Measurements from ENCODE around the gene MTARC1. TPM values are rescaled to one million over a fixed set of nuclear protein-coding genes. Genes with fewer than 3 reads are reported as not detected.

Gene MTARC1
- total and polyA plus RNA-seq, 4 donors: 14.3 to 31.6 (median 23.7) TPM

- Histone ChIP-seq H3K9me3 (ENCODE audit: control insufficient read depth, insufficient read depth, low read length) (no peaks in the 10 kb centered on the region), H3K4me3 (ENCODE audit: low read depth, low read length) (peak overlapping the region; percentile 57), H3K27ac (ENCODE audit: low read depth, low read length) (no peak overlapping the region), H3K27me3 (ENCODE audit: control insufficient read depth, insufficient read depth, low read length) (no peaks in the 10 kb centered on the region), H3K36me3 (ENCODE audit: control insufficient read depth, insufficient read depth, low read length) (no peaks in the 10 kb centered on the region), H3K4me1 (ENCODE audit: control insufficient read depth, insufficient read depth, low read length) (peaks cover 22% of the 10 kb centered on the region)
- DNase-seq (ENCODE audit: low read depth in 4 of 6, low spot score in 6 of 6): no peak
- 80% methylated on average over 10 of the region's 11 CpGs for WGBS (ENCODE audit: insufficient coverage)
Measured at GRCh38 chr1:220785166-220786056, 1.3 kb upstream of the MTARC1 start.

DNA sequence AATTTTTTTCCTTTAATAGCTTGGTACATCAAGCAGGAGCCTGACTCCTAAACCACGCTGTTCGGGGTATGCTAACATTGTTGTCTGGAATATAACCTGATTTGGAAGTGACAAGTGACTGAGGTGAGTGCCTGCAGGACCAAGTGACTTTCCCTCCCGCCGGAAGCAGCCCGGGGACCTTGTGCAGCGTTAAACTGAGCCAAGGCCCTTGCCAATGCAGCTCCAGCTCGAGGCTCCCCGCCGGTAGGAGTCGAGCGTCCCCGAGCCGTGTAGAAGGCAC, 716 bp upstream of the MTARC1 start:
- WGBS (ENCODE audit: insufficient coverage): 5% methylated on average over 11 of the region's 13 CpGs
- no peaks in the 10 kb centered on the region for H3K9me3 ChIP-seq (ENCODE audit: control insufficient read depth, insufficient read depth, low read length)
- no peaks in the 10 kb centered on the region for H3K27me3 ChIP-seq (ENCODE audit: control insufficient read depth, insufficient read depth, low read length)
- no peaks in the 10 kb centered on the region for H3K36me3 ChIP-seq (ENCODE audit: control insufficient read depth, insufficient read depth, low read length)
- no peak for DNase-seq (ENCODE audit: low read depth in 4 of 6, low spot score in 6 of 6)
- H3K4me3 ChIP-seq (ENCODE audit: low read depth, low read length): peak overlapping the region; percentile 57
- peak overlapping the region; percentile 78 for H3K27ac ChIP-seq (ENCODE audit: low read depth, low read length)
- H3K4me1 ChIP-seq (ENCODE audit: control insufficient read depth, insufficient read depth, low read length): peaks cover 22% of the 10 kb centered on the region

DNA sequence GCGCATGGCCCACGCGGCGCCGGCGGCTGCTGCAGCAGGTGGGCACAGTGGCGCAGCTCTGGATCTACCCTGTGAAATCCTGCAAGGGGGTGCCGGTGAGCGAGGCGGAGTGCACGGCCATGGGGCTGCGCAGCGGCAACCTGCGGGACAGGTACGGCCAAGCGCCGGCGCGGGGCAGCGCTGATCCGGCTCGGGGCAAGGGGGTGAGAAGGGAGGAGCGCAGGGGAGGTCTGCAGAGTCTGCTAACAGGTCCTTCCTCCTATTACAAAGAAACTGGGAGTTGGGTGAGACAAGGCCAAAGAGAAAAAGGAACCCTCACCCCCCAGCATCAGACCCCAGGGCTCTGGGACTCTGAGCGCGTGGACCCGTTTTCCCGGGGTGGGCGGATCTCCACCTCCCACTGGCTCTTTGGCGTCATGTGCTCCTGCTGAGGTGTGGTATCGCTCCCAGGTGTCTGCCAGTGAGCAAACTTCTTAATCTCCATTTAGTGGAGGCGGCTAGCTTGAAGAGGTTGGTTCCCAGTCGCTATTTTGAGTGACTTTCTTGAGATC, 431 bp downstream of the MTARC1 start:
- Histone ChIP-seq H3K36me3 (ENCODE audit: control insufficient read depth, insufficient read depth, low read length) (no peaks in the 10 kb centered on the region), H3K27me3 (ENCODE audit: control insufficient read depth, insufficient read depth, low read length) (no peaks in the 10 kb centered on the region), H3K9me3 (ENCODE audit: control insufficient read depth, insufficient read depth, low read length) (no peaks in the 10 kb centered on the region), H3K4me1 (ENCODE audit: control insufficient read depth, insufficient read depth, low read length) (peaks cover 22% of the 10 kb centered on the region), H3K4me3 (ENCODE audit: low read depth, low read length) (peak overlapping the region; percentile 45), H3K27ac (ENCODE audit: low read depth, low read length) (peak overlapping the region; percentile 35)
- WGBS (ENCODE audit: insufficient coverage): 4% methylated on average over 14 of the region's 32 CpGs
- DNase-seq (ENCODE audit: low read depth in 4 of 6, low spot score in 6 of 6): peak in 2 of 6 donors; percentile 60 to 81

- H3K36me3 ChIP-seq (ENCODE audit: control insufficient read depth, insufficient read depth, low read length): no peaks in the 10 kb centered on the region
- H3K4me3 ChIP-seq (ENCODE audit: low read depth, low read length): no peak overlapping the region
- no peak overlapping the region for H3K27ac ChIP-seq (ENCODE audit: low read depth, low read length)
- H3K27me3 ChIP-seq (ENCODE audit: control insufficient read depth, insufficient read depth, low read length): no peaks in the 10 kb centered on the region
- WGBS (ENCODE audit: insufficient coverage): 73% methylated on average over 5 of the region's 7 CpGs
- H3K4me1 ChIP-seq (ENCODE audit: control insufficient read depth, insufficient read depth, low read length): peaks cover 22% of the 10 kb centered on the region
- no peaks in the 10 kb centered on the region for H3K9me3 ChIP-seq (ENCODE audit: control insufficient read depth, insufficient read depth, low read length)
- no peak for DNase-seq (ENCODE audit: low read depth in 4 of 6, low spot score in 6 of 6)
Measured at GRCh38 chr1:220788900-220789299, 2.2 kb downstream of the MTARC1 start.

- DNase-seq (ENCODE audit: low read depth in 4 of 6, low spot score in 6 of 6): no peak
- Histone ChIP-seq H3K36me3 (ENCODE audit: control insufficient read depth, insufficient read depth, low read length) (no peaks in the 10 kb centered on the region), H3K9me3 (ENCODE audit: control insufficient read depth, insufficient read depth, low read length) (no peaks in the 10 kb centered on the region), H3K27ac (ENCODE audit: low read depth, low read length) (no peak overlapping the region), H3K4me3 (ENCODE audit: low read depth, low read length) (no peak overlapping the region), H3K4me1 (ENCODE audit: control insufficient read depth, insufficient read depth, low read length) (peaks cover 22% of the 10 kb centered on the region), H3K27me3 (ENCODE audit: control insufficient read depth, insufficient read depth, low read length) (no peaks in the 10 kb centered on the region)
- no CpG with 5 or more reads among the region's 2 CpGs for WGBS (ENCODE audit: insufficient coverage)
Measured at GRCh38 chr1:220789532-220790147, 2.9 kb downstream of the MTARC1 start.

DNA sequence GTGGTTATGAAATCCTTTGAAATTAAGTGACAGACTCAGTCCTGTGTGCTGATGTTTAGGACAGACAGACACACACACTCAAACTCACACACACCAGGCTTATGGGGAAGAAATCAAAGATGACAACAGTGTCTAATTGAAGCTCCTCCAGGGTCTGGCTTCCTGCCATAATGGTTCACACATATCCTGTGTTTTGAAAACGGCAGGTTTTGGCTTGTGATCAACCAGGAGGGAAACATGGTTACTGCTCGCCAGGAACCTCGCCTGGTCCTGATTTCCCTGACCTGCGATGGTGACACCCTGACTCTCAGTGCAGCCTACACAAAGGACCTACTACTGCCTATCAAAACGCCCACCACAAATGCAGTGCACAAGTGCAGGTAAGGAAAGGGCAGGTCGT, 4.6 kb downstream of the MTARC1 start:
- Histone ChIP-seq H3K36me3 (ENCODE audit: control insufficient read depth, insufficient read depth, low read length) (no peaks in the 10 kb centered on the region), H3K4me1 (ENCODE audit: control insufficient read depth, insufficient read depth, low read length) (peaks cover 17% of the 10 kb centered on the region), H3K27me3 (ENCODE audit: control insufficient read depth, insufficient read depth, low read length) (no peaks in the 10 kb centered on the region), H3K4me3 (ENCODE audit: low read depth, low read length) (no peak overlapping the region), H3K9me3 (ENCODE audit: control insufficient read depth, insufficient read depth, low read length) (no peaks in the 10 kb centered on the region), H3K27ac (ENCODE audit: low read depth, low read length) (no peak overlapping the region)
- peak in 2 of 6 donors; percentile 23 to 29 for DNase-seq (ENCODE audit: low read depth in 4 of 6, low spot score in 6 of 6)
- 65% methylated on average over 4 of the region's 6 CpGs for WGBS (ENCODE audit: insufficient coverage)

DNA sequence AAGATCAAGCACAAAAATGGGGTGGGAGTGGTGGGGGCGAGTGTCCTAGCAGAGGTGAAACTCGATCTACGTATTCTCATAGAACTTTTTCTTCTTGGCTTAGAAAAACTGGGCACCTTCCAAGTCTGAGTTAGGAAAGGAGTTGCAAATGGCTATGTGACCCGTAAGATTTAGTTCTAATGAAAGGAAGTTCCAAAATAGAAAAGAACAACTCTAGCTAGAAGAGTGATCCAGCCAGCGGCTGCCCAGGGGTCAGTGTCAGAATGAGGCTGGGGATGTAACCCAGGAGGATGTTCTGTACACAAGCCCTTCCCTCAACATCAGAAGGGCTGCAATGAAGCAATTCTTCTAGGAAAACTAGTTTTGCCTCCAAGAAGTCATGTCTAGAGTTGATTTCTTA, 5.2 kb downstream of the MTARC1 start:
- Histone ChIP-seq H3K27ac (ENCODE audit: low read depth, low read length) (no peak overlapping the region), H3K36me3 (ENCODE audit: control insufficient read depth, insufficient read depth, low read length) (peaks cover 5% of the 10 kb centered on the region)
- no CpG with 5 or more reads among the region's 5 CpGs for WGBS (ENCODE audit: insufficient coverage)

GRCh38 chr1:220796530-220796929, 9.8 kb downstream of the MTARC1 start:
- 92% methylated on average over 10 of the region's 10 CpGs for WGBS (ENCODE audit: insufficient coverage)
- DNase-seq (ENCODE audit: low read depth in 4 of 6, low spot score in 6 of 6): no peak

More for the DNA sequence above, 5.2 kb downstream of the MTARC1 start:
- DNase-seq (ENCODE audit: low read depth in 4 of 6, low spot score in 6 of 6): no peak
- H3K4me1 ChIP-seq (ENCODE audit: control insufficient read depth, insufficient read depth, low read length): peaks cover 14% of the 10 kb centered on the region
- no peaks in the 10 kb centered on the region for H3K27me3 ChIP-seq (ENCODE audit: control insufficient read depth, insufficient read depth, low read length)
- no peaks in the 10 kb centered on the region for H3K9me3 ChIP-seq (ENCODE audit: control insufficient read depth, insufficient read depth, low read length)
- H3K4me3 ChIP-seq (ENCODE audit: low read depth, low read length): no peak overlapping the region

GRCh38 chr1:220797044-220797443, 10.3 kb downstream of the MTARC1 start:
- no peak for DNase-seq (ENCODE audit: low read depth in 4 of 6, low spot score in 6 of 6)

More at GRCh38 chr1:220796530-220796929, 9.8 kb downstream of the MTARC1 start:
- Histone ChIP-seq H3K27me3 (ENCODE audit: control insufficient read depth, insufficient read depth, low read length) (no peaks in the 10 kb centered on the region), H3K9me3 (ENCODE audit: control insufficient read depth, insufficient read depth, low read length) (no peaks in the 10 kb centered on the region), H3K4me1 (ENCODE audit: control insufficient read depth, insufficient read depth, low read length) (no peaks in the 10 kb centered on the region), H3K36me3 (ENCODE audit: control insufficient read depth, insufficient read depth, low read length) (peaks cover 29% of the 10 kb centered on the region), H3K4me3 (ENCODE audit: low read depth, low read length) (no peak overlapping the region), H3K27ac (ENCODE audit: low read depth, low read length) (no peak overlapping the region)

More at GRCh38 chr1:220797044-220797443, 10.3 kb downstream of the MTARC1 start:
- Histone ChIP-seq H3K4me1 (ENCODE audit: control insufficient read depth, insufficient read depth, low read length) (no peaks in the 10 kb centered on the region), H3K36me3 (ENCODE audit: control insufficient read depth, insufficient read depth, low read length) (peaks cover 34% of the 10 kb centered on the region), H3K27me3 (ENCODE audit: control insufficient read depth, insufficient read depth, low read length) (no peaks in the 10 kb centered on the region), H3K4me3 (ENCODE audit: low read depth, low read length) (no peak overlapping the region), H3K27ac (ENCODE audit: low read depth, low read length) (no peak overlapping the region), H3K9me3 (ENCODE audit: control insufficient read depth, insufficient read depth, low read length) (no peaks in the 10 kb centered on the region)

Data from spinal cord (tissue), 10 donors.